Kidney (tissue), 14 donors: ENCODE data around the gene ZNF367. TPM values are rescaled to one million over a fixed set of nuclear protein-coding genes. Genes with fewer than 3 reads are reported as not detected.

Experiments
- DNase-seq, 5 donors: peaks; one replicate each; pipeline ENCODE4 v3.0.0-alpha.2; 2013 to 2020
- FAIRE-seq: peaks from 2 replicates; lab custom pipeline; 2012; peaks lifted over from hg19 to GRCh38; lab: Jason Lieb, UNC
- H3K27ac ChIP-seq, 2 donors: one replicate each; pipeline ENCODE4 v1.7.0; 2013; ENCODE audit warnings: low read depth in 2 of 2, low read length in 2 of 2, inconsistent platforms in 1 of 2
- H3K27me3 ChIP-seq: one replicate; pipeline ENCODE4 v1.7.1; 2013; ENCODE audit warnings: low read length, inconsistent platforms; ENCODE audit not compliant: control insufficient read depth, insufficient read depth
- H3K36me3 ChIP-seq, 3 donors: one replicate each; pipeline versions ENCODE4 v1.7.0 to v1.7.1; 2013; ENCODE audit warnings: low read length in 3 of 3, control low read depth in 1 of 3, inconsistent platforms in 1 of 3; ENCODE audit not compliant: insufficient read depth in 3 of 3, control insufficient read depth in 2 of 3
- H3K4me1 ChIP-seq, 3 donors: one replicate each; pipeline versions ENCODE4 v1.7.0 to v1.7.1; 2013; ENCODE audit warnings: low read length in 3 of 3, inconsistent platforms in 1 of 3, low read depth in 1 of 3; ENCODE audit not compliant: control insufficient read depth in 2 of 3, insufficient read depth in 2 of 3
- H3K4me3 ChIP-seq, 3 donors: one replicate each; pipeline versions ENCODE4 v1.7.0 to v1.8.1; 2013; ENCODE audit warnings: low read length in 3 of 3, control low read depth in 1 of 3, inconsistent platforms in 1 of 3
- H3K9ac ChIP-seq, 3 donors: one replicate each; pipeline versions ENCODE4 v1.7.0 to v1.7.1; 2013; ENCODE audit warnings: low read length in 3 of 3, control low read depth in 1 of 3, inconsistent platforms in 1 of 3
- H3K9me3 ChIP-seq, 3 donors: one replicate each; pipeline versions ENCODE4 v1.7.0 to v1.7.1; 2013; ENCODE audit warnings: low read length in 3 of 3, control low read depth in 1 of 3, inconsistent platforms in 1 of 3; ENCODE audit not compliant: control insufficient read depth in 2 of 3, insufficient read depth in 1 of 3
- CTCF ChIP-seq: IDR thresholded peaks from 3 replicates; pipeline ENCODE4 v1.5.1; 2012; ENCODE audit warnings: mild to moderate bottlenecking, moderate library complexity, borderline replicate concordance; ENCODE audit not compliant: insufficient read depth; ENCODE audit errors: extremely low read depth
- intact Hi-C: fragments of 100-400 bp; cut with DNase I; formaldehyde crosslinking; loops from one replicate; pipeline ENCODE4 v1.11.1; 2022
- polyA plus RNA-seq: library from polyadenylated mRNA; stranded (reverse); fragments of 350-450 nt; fragmentation: Illumina TruSeq; extraction: RNeasy Lipid Tissue Mini Kit (QIAGEN cat#74804); gene quantifications from one replicate; pipeline ENCODE4 v1.2.3, GENCODE V29; 2014; ENCODE audit warnings: low read depth, low replicate concordance; ENCODE audit not compliant: insufficient read depth
- total RNA-seq: library from RNA; stranded (reverse); fragmentation: NEBNext Ultra II Directional; extraction: Animal tissue kit (Norgen Biotek cat#: 25700); gene quantifications from one replicate; pipeline ENCODE4 v1.2.1, GENCODE V29; 2021
- donor health status: control.
- donor health status: control.
- donor health status: control.
- donor health status: control.
- donor health status: control.
- donor health status: DM: yes; HTN: yes; CAD: no.
- donor health status: Normal renal cell carcinoma (clear cell type).

The ZNF367 gene
- total and polyA plus RNA-seq, 2 donors from 2014 or later: 1.5 to 1.9 TPM

GRCh38 chr9:96449523-96449844 is 31.3 kb upstream of the ZNF367 start:
- H3K36me3 ChIP-seq: no peaks in the 10 kb centered on the region
- H3K27ac ChIP-seq: peak overlapping the region; percentile 7 to 74
- H3K9me3 ChIP-seq: no peaks in the 10 kb centered on the region
- H3K9ac ChIP-seq: peak overlapping the region; percentile 34 to 84 (median 49)
- peaks cover 3% of the 10 kb centered on the region for H3K27me3 ChIP-seq
- intact Hi-C loops: no loop called here
- H3K4me1 ChIP-seq: peaks cover 0 to 6% (median 0%) of the 10 kb centered on the region in 3 donors
- TF ChIP-seq CTCF: no peak
- FAIRE-seq: no peak
- H3K4me3 ChIP-seq: peak overlapping the region; percentile 66 to 92 (median 73)
- DNase-seq: no peak

- TF ChIP-seq CTCF: no peak
- no peak overlapping the region for H3K9ac ChIP-seq
- DNase-seq: no peak
- no peak for FAIRE-seq
- no peak overlapping the region for H3K27ac ChIP-seq
- peaks cover 3% of the 10 kb centered on the region for H3K27me3 ChIP-seq
- no peaks in the 10 kb centered on the region for H3K9me3 ChIP-seq
- intact Hi-C loops: no loop called here
- H3K4me3 ChIP-seq: no peak overlapping the region
- H3K36me3 ChIP-seq: no peaks in the 10 kb centered on the region
- H3K4me1 ChIP-seq: peaks cover 0 to 6% (median 0%) of the 10 kb centered on the region in 3 donors
Observed at GRCh38 chr9:96448546-96449170, 30.5 kb upstream of the ZNF367 start.

GRCh38 chr9:96447406-96447805 is 29.2 kb upstream of the ZNF367 start:
- intact Hi-C loops: no loop called here
- H3K27ac ChIP-seq: no peak overlapping the region
- H3K9me3 ChIP-seq: no peaks in the 10 kb centered on the region
- H3K9ac ChIP-seq: no peak overlapping the region
- H3K27me3 ChIP-seq: peaks cover 3% of the 10 kb centered on the region
- no peak overlapping the region for H3K4me3 ChIP-seq
- no peak for DNase-seq
- FAIRE-seq: no peak
- H3K36me3 ChIP-seq: no peaks in the 10 kb centered on the region
- H3K4me1 ChIP-seq: peaks cover 0 to 6% (median 0%) of the 10 kb centered on the region in 3 donors
- no peak for TF ChIP-seq CTCF

- Histone ChIP-seq H3K36me3 (no peaks in the 10 kb centered on the region), H3K4me1 (no peaks in the 10 kb centered on the region), H3K27ac (no peak overlapping the region), H3K4me3 (no peak overlapping the region), H3K9me3 (no peaks in the 10 kb centered on the region), H3K9ac (no peak overlapping the region), H3K27me3 (peaks cover 3% of the 10 kb centered on the region)
- no peak for TF ChIP-seq CTCF
- intact Hi-C loops: no loop called here
- FAIRE-seq: no peak
- DNase-seq: no peak
Observed at GRCh38 chr9:96442491-96442890, 24.3 kb upstream of the ZNF367 start.
